ENCODE data around the gene TACC3.

GRCh38 chr4:1705732-1706131, 15.6 kb upstream of the TACC3 start:
- no peak for TF ChIP-seq CTCF (IDR thresholded peaks at IDR 0.05)
- TF ChIP-seq ZFX (IDR thresholded peaks at IDR 0.05; ENCODE audit: borderline replicate concordance): no peak

All from 22Rv1 (cell line).